Measurements from ENCODE around the gene SPATA2.
"Not testable (repeated sequence)": the region's sequence is repeated elsewhere in the genome, so short reads cannot be mapped to it uniquely, and the experiment has no call there.

SPATA2 gene

GRCh38 chr20:49915380-49916145 lies at the start of gene SPATA2:
TSS of gene SPATA2 (minus strand) at chr20:49915529. CDS start at chr20:49908490, 7,039 bp downstream.
- H3K27me3 ChIP-seq (ENCODE audit: control insufficient read depth, insufficient read depth, low read length) = no peaks in the 10 kb centered on the region
- H3K9me3 ChIP-seq (ENCODE audit: control insufficient read depth, insufficient read depth, low read length) = no peaks in the 10 kb centered on the region
- peak within 1 kb of the TSS; percentile 100 for H3K27ac ChIP-seq (ENCODE audit: low read depth, low read length)
- H3K4me1 ChIP-seq (ENCODE audit: control insufficient read depth, insufficient read depth, low read length) = peaks cover 6% of the 10 kb centered on the region
- peak within 1 kb of the TSS; percentile 100 for H3K4me3 ChIP-seq (ENCODE audit: low read depth, low read length)
- H3K9ac ChIP-seq (ENCODE audit: low read depth, low read length) = peak within 1 kb of the TSS; percentile 100
- H3K36me3 ChIP-seq (ENCODE audit: control insufficient read depth, insufficient read depth, low read length) = no peaks in the 10 kb centered on the region

- Histone ChIP-seq H3K9ac (ENCODE audit: low read depth, low read length) (no peak overlapping the region), H3K4me1 (ENCODE audit: control insufficient read depth, insufficient read depth, low read length) (no peaks in the 10 kb centered on the region), H3K27ac (ENCODE audit: low read depth, low read length) (no peak overlapping the region), H3K27me3 (ENCODE audit: control insufficient read depth, insufficient read depth, low read length) (no peaks in the 10 kb centered on the region), H3K4me3 (ENCODE audit: low read depth, low read length) (no peak overlapping the region), H3K36me3 (ENCODE audit: control insufficient read depth, insufficient read depth, low read length) (peaks cover 8% of the 10 kb centered on the region), H3K9me3 (ENCODE audit: control insufficient read depth, insufficient read depth, low read length) (no peaks in the 10 kb centered on the region)
These were observed 46.1 kb upstream of the SPATA2 start for GRCh38 chr20:49961413-49961812.

- H3K27ac ChIP-seq (ENCODE audit: low read depth, low read length); H3K9me3 ChIP-seq (ENCODE audit: control insufficient read depth, insufficient read depth, low read length); H3K4me1 ChIP-seq (ENCODE audit: control insufficient read depth, insufficient read depth, low read length); H3K9ac ChIP-seq (ENCODE audit: low read depth, low read length); H3K4me3 ChIP-seq (ENCODE audit: low read depth, low read length); H3K27me3 ChIP-seq (ENCODE audit: control insufficient read depth, insufficient read depth, low read length): not testable (repeated sequence)
- peaks cover 41% of the 10 kb centered on the region for H3K36me3 ChIP-seq (ENCODE audit: control insufficient read depth, insufficient read depth, low read length)
These were observed 42.0 kb upstream of the SPATA2 start for GRCh38 chr20:49957089-49957938.

- Histone ChIP-seq H3K9me3 (ENCODE audit: control insufficient read depth, insufficient read depth, low read length) (no peaks in the 10 kb centered on the region), H3K27ac (ENCODE audit: low read depth, low read length) (no peak overlapping the region), H3K27me3 (ENCODE audit: control insufficient read depth, insufficient read depth, low read length) (no peaks in the 10 kb centered on the region), H3K4me1 (ENCODE audit: control insufficient read depth, insufficient read depth, low read length) (no peaks in the 10 kb centered on the region), H3K4me3 (ENCODE audit: low read depth, low read length) (no peak overlapping the region), H3K36me3 (ENCODE audit: control insufficient read depth, insufficient read depth, low read length) (peaks cover 48% of the 10 kb centered on the region), H3K9ac (ENCODE audit: low read depth, low read length) (no peak overlapping the region)
These were observed 41.4 kb upstream of the SPATA2 start for GRCh38 chr20:49956689-49957088.

- not testable (repeated sequence) for H3K9me3 ChIP-seq (ENCODE audit: control insufficient read depth, insufficient read depth, low read length); H3K4me3 ChIP-seq (ENCODE audit: low read depth, low read length); H3K27ac ChIP-seq (ENCODE audit: low read depth, low read length); H3K27me3 ChIP-seq (ENCODE audit: control insufficient read depth, insufficient read depth, low read length); H3K4me1 ChIP-seq (ENCODE audit: control insufficient read depth, insufficient read depth, low read length); H3K9ac ChIP-seq (ENCODE audit: low read depth, low read length)
- H3K36me3 ChIP-seq (ENCODE audit: control insufficient read depth, insufficient read depth, low read length) = peaks cover 54% of the 10 kb centered on the region
These were observed 40.6 kb upstream of the SPATA2 start for GRCh38 chr20:49955830-49956396.

DNA sequence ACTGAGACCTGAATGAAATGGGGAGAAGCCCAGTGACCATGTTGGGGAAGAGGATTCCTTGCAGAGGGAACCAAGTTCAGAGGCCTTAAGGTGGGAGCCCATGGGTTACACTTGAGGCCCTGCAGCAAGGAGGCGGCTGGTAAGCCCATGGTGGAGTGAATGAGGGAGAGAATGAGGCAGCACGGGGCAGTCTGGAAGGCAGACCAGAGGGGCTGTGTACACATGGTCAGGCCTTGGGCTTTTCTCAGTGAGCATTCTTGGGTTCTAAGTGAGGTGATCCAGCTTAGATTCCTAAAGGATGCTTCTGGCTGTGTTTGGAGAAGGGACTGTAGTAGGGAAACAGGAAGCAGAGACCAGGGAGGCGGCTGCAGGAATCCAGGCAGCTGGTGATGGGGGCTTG lies 39.8 kb upstream of the SPATA2 start:
- no peaks in the 10 kb centered on the region for H3K27me3 ChIP-seq (ENCODE audit: control insufficient read depth, insufficient read depth, low read length)
- H3K4me3 ChIP-seq (ENCODE audit: low read depth, low read length) = no peak overlapping the region
- no peak overlapping the region for H3K27ac ChIP-seq (ENCODE audit: low read depth, low read length)
- H3K9me3 ChIP-seq (ENCODE audit: control insufficient read depth, insufficient read depth, low read length) = no peaks in the 10 kb centered on the region
- peaks cover 62% of the 10 kb centered on the region for H3K36me3 ChIP-seq (ENCODE audit: control insufficient read depth, insufficient read depth, low read length)
- H3K4me1 ChIP-seq (ENCODE audit: control insufficient read depth, insufficient read depth, low read length) = no peaks in the 10 kb centered on the region
- no peak overlapping the region for H3K9ac ChIP-seq (ENCODE audit: low read depth, low read length)

DNA sequence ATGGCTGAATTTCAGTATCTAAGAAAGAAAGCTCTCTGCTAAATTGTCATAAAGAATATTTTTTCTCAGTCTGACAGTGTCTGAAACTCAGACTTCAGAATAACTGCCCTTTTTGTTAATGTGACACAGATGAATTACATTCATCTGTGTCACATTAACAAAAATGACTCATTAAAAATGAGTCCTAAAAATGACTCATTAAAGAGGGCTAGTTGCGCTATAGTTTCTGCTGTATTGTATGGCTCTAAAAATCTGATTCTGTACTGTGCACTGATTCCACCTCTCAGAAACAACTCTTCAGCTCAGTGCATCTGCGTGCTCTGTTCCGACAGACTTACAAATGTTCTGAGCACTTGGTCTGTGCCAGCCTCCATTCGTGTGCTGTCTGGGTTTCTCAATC lies 35.8 kb upstream of the SPATA2 start:
- no peak overlapping the region for H3K4me3 ChIP-seq (ENCODE audit: low read depth, low read length)
- no peak overlapping the region for H3K27ac ChIP-seq (ENCODE audit: low read depth, low read length)

GRCh38 chr20:49948809-49949507 lies 33.6 kb upstream of the SPATA2 start:
- peaks cover 91% of the 10 kb centered on the region for H3K36me3 ChIP-seq (ENCODE audit: control insufficient read depth, insufficient read depth, low read length)
- no peaks in the 10 kb centered on the region for H3K9me3 ChIP-seq (ENCODE audit: control insufficient read depth, insufficient read depth, low read length)
- no peak overlapping the region for H3K4me3 ChIP-seq (ENCODE audit: low read depth, low read length)
- no peak overlapping the region for H3K9ac ChIP-seq (ENCODE audit: low read depth, low read length)
- H3K27me3 ChIP-seq (ENCODE audit: control insufficient read depth, insufficient read depth, low read length) = no peaks in the 10 kb centered on the region
- H3K27ac ChIP-seq (ENCODE audit: low read depth, low read length) = peak overlapping the region; percentile 35
- no peaks in the 10 kb centered on the region for H3K4me1 ChIP-seq (ENCODE audit: control insufficient read depth, insufficient read depth, low read length)

More for the DNA sequence above, 35.8 kb upstream of the SPATA2 start:
- Histone ChIP-seq H3K36me3 (ENCODE audit: control insufficient read depth, insufficient read depth, low read length) (peaks cover 87% of the 10 kb centered on the region), H3K9ac (ENCODE audit: low read depth, low read length) (no peak overlapping the region), H3K4me1 (ENCODE audit: control insufficient read depth, insufficient read depth, low read length) (no peaks in the 10 kb centered on the region), H3K9me3 (ENCODE audit: control insufficient read depth, insufficient read depth, low read length) (no peaks in the 10 kb centered on the region), H3K27me3 (ENCODE audit: control insufficient read depth, insufficient read depth, low read length) (no peaks in the 10 kb centered on the region)

DNA sequence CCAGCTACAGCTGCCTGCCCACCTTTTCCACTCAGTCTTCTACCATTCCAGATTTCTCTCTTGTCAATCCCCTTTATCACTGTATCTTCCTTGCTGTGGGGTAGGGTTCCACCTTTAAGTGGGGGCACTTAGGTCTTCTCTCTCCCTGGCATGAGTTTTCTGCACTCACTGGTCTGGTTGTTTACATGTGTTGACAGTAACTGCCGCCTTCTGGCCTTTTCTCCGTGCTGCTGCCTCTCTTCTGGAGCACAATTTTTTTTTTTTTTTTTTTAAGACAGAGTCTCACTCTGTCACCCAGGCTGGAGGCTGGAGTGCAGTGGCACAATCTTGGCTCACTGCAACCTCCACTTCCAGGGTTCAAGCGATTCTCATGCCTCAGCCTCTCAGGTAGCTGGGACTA lies 32.8 kb upstream of the SPATA2 start:
- Histone ChIP-seq H3K4me1 (ENCODE audit: control insufficient read depth, insufficient read depth, low read length) (no peaks in the 10 kb centered on the region), H3K27me3 (ENCODE audit: control insufficient read depth, insufficient read depth, low read length) (no peaks in the 10 kb centered on the region), H3K9ac (ENCODE audit: low read depth, low read length) (no peak overlapping the region), H3K9me3 (ENCODE audit: control insufficient read depth, insufficient read depth, low read length) (no peaks in the 10 kb centered on the region), H3K27ac (ENCODE audit: low read depth, low read length) (no peak overlapping the region), H3K4me3 (ENCODE audit: low read depth, low read length) (no peak overlapping the region), H3K36me3 (ENCODE audit: control insufficient read depth, insufficient read depth, low read length) (peaks cover 89% of the 10 kb centered on the region)

DNA sequence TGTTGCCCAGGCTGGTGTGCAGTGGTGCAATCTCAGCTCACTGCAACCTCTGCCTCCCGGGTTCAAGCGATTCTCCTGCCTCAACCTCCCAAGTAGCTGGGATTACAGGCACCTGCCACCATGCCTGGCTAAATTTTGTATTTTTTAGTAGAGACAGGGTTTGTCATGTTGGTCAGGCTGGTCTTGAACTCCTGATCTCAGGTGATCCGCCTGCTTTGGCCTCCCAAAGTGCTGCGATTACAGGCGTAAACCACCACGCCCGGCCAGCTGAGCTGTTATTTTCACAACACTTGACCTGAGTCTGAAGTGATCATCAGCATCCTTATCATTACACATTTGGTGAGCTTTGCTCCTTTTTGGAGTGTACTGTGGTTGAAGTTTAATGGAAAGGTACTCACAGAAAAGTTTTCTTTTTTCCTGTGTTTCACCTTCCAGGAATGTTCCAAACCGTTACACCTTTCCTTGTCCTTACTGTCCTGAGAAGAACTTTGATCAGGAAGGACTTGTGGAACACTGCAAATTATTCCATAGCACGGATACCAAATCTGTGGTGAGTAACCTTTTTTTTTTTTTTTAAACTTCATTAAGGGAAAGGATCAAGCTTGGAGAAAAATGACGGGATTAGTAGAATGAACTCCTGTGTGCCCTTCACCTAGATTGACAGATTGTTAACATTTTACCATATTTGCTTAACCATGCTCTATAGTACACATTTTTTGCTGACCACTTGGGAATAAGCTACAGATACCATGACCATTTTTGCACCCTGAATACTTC lies 30.6 kb upstream of the SPATA2 start:
- no peaks in the 10 kb centered on the region for H3K27me3 ChIP-seq (ENCODE audit: control insufficient read depth, insufficient read depth, low read length)
- H3K36me3 ChIP-seq (ENCODE audit: control insufficient read depth, insufficient read depth, low read length) = peaks cover 89% of the 10 kb centered on the region
- H3K9ac ChIP-seq (ENCODE audit: low read depth, low read length) = no peak overlapping the region
- no peaks in the 10 kb centered on the region for H3K9me3 ChIP-seq (ENCODE audit: control insufficient read depth, insufficient read depth, low read length)
- H3K27ac ChIP-seq (ENCODE audit: low read depth, low read length) = no peak overlapping the region
- no peaks in the 10 kb centered on the region for H3K4me1 ChIP-seq (ENCODE audit: control insufficient read depth, insufficient read depth, low read length)
- no peak overlapping the region for H3K4me3 ChIP-seq (ENCODE audit: low read depth, low read length)
